Pons (tissue), 1 donor: ENCODE measurements around the gene SENP2.
A peak's percentile ranks its signal among the peaks of the same experiment; 100 is the strongest.
"Not testable (repeated sequence)": the region's sequence is repeated elsewhere in the genome, so short reads cannot be mapped to it uniquely, and the experiment has no call there.

Experiments
- DNase-seq: peaks from one replicate; pipeline ENCODE4 v3.0.0-alpha.2; 2016; ENCODE audit warnings: low spot score

The SENP2 gene

DNA sequence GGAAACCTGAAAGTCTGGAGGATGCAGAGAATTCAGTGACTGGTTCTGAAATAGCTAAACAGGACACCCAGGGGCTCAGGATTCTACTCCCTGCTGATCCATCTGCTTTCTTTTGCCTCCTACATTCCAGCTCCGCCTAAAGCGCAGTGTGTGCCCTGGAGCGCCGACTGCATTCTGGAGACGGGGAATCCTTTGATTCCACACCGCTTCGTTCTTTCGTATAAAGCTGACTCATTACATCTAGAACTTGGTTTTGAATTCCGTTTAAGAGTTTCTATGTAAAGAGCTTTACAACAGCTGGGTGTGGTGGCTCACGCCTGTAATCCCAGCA is 61.8 kb downstream of the SENP2 start:
- DNase-seq: no peak

- DNase-seq: no peak
Observed at GRCh38 chr3:185648396-185648795, 62.3 kb downstream of the SENP2 start.

- no peak for DNase-seq
Observed at GRCh38 chr3:185649414-185649813, 63.3 kb downstream of the SENP2 start.

DNA sequence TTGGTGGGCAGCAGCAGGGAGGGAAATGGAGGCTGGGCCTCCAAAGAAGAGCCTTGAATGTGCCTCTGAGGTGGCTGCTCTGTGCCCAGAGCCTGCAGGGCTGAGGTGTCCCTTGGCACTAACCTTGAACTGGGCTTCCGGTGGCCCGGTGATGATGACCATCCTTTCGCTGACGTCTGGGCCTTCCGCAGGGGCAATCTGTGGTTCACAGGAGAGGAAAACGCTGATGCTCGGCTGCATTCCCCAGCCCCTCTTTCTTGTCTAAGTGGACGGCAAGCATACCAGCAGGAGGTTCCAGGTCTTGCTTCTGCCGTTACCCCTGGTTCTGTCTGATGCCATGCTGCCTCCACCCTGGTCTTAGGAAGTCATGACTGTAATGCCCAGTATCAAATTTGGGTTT is 65.9 kb downstream of the SENP2 start:
- no peak for DNase-seq

DNA sequence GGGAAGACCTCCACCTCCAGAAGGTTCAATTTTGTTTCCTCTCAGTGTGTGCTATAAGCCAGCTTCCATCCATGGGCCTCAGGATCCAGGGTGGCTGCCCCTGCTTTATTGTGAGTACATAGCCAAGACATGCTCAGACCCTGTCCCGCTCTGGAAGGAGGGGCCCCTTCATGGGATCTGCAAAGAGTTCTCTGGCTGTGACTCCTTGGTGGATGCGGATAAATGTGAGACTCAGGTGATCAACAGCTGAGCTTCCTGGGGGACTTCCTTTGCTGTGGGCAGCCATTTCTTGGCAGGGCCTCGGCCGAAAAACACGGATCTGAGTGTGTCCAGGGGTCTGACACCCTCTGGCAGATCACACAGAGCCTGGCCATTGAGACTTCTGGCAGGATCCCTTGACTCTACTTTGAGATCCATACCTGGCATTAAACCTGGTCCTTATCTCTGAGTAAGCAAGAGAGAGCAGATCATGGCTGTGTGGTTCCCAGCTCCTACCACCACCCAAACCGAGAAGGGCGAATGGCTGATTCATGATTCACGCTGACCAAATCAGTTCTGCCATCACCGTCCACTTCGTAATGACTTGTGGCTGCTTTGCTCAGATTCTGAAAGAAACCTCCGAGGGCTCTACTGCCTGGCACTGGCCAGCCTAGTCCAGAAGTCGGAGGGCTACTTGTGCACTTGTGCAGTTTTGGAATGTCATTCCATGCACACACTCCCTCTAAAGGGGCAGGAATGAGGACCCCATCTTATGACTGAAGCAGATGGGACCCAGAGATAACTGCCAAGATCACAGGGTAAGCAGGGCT is 68.1 kb downstream of the SENP2 start:
- no peak for DNase-seq

GRCh38 chr3:185654758-185655145 is 68.7 kb downstream of the SENP2 start:
- no peak for DNase-seq

DNA sequence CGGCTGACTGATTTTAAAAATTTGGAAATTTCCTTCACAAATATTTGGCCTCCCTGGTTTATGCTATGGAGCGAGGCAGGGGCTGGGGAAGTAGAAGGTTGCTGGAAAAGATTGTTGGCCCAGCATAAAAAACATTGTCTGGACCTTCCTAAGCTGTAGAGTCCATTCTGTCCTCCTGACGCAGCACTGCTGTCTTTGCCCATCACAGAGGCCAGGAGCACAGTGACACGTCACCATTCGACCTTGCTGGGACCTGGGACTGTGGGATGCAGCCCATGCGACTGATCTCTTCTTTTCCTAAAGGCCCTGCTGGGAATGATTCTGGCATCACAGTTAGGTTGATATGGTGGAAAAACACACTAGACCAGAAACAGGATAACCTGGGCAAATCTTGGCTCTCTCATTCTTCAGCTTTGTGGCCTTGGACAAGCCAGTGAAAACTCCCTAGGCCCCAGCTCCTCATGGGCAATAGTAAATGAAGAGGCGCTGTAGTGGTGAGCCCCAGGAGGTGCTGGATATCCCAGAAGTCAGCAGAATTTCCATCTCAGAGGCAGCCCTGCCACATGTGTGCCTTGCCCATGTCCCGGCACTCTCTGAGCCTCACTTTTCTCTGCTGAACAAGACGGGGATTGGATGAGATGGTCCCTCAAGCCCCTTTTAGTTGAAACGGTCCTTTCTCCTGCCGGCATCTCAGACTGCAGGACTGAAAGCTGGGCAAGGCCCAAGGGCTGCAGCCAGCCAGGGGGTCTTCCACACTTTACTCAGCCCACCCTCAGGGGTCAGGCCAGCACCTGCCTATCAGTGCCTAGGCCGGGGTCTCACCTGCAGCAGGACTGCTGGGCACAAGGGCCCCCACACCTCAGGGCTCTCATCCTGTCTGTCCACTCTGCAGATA is 69.6 kb downstream of the SENP2 start:
- no peak for DNase-seq

- peak; percentile 67 for DNase-seq
Observed at GRCh38 chr3:185656321-185656840, 70.3 kb downstream of the SENP2 start.

DNA sequence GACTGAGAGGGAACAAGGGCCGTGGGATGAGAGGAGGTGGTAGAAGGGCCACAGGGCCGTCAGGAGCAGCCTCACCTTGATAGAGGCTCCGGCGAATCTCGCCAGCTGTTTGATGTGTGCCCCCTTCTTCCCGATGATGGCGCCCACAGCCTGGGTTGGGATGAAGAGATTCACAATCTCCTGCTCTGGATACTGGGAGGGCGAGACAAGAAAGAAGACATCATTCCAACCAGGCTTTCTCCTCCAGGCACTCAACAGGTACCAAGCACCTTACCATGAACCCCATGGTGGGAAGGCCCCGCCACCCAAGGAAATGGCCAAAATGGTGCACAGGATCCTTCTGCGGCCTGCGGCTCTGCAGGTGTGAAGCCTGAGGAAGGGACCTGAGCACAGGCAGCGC is 71.1 kb downstream of the SENP2 start:
- no peak for DNase-seq

DNA sequence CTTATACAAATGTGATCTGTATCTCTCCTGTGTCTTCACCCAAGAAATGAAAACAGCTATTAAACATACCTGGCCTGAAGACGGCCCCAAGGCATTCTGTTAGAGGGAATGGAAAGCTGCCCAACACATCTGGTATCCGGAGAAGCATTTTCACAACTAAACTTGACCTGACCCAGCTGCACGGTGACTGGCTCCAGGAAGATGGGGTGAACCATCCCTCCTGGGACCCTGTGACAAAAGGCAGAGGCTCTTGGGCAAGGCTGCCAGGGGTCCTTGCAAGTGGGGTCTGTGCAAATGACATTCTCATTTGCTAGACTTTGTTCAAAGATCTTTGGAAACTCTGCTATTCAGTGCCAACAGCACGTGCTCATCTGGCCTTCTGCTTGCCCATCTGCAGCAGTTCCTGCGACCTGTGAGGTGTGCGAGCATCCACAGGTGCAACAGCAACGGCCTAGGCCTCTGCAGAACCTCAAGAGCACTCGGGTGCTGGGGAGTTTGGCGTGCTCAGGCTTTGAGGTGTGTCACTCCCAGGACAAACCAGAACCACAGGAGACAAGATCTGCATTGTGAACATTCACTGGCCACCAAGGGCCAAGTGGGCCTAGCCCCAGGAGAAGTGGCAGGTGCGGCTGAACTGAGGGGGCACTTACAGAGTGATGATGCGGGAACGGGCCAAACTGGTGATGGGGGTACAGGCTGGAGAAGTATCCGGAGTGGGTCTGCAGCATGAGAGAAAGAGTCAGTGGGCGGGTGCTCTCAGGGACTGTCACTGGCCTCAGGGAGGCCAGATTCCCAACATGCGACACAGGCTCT is 71.8 kb downstream of the SENP2 start:
- no peak for DNase-seq

GRCh38 chr3:185658504-185658912 is 72.4 kb downstream of the SENP2 start:
- no peak for DNase-seq

- DNase-seq: no peak
Observed at GRCh38 chr3:185658943-185659342, 72.8 kb downstream of the SENP2 start.

- DNase-seq: peak; percentile 81
Observed at GRCh38 chr3:185659942-185660921, 74.1 kb downstream of the SENP2 start.

DNA sequence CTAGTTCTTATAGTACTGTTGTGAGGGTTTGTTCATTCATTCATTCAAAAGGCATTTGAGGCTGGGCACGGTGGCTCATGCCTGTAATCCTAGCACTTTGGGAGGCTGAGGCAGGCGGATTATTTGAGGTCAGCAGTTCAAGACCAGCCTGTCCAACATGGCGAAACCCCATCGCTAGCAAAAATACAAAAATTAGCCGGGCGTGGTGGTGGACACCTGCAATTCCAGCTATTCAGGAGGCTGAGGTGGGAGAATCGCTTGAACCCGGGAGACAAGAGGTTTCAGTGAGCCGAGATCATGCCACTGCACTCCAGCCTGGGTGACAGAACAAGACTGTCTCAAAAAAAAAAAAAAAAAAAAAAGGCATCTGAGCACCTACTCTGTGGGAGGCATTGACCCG is 75.2 kb downstream of the SENP2 start:
- not testable (repeated sequence) for DNase-seq

DNA sequence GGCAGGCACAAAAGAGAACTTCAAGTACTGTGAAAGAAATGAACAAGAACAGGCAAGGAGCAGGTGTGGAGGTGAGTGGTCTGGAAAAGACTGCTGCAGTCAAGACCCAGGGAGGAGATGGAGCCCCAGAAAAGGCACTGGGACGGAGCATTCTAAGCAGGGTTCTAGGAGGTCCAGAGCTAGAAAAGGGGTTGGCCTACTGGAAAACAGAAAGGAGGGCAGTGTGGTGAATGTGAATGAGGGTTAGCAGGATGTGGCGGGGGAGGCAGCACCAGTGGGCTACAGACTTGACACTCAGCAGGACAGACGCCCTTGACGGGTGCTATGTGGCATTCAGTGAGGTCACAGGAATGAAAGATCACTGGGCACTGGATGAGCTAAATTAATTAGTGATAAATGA is 75.7 kb downstream of the SENP2 start:
- DNase-seq: no peak

DNA sequence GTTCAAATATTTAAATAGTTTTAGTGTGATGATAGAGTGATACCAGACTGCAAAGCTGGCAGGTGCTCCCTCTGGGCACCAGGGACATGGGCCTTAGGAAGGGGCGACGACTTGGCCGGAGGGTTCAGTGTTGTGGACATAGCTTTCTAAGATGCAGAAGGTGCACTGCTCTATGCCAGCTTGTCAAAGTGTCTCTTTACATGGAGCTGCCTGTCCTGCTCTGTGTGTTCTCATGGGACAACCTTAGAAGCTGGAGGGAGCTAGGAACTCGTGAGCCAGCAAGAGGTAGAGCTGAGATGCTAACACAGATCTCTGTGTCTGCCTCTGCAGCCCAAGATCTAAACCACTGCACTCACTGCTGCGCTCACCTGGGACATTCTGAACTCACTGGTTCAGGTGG is 77.8 kb downstream of the SENP2 start:
- DNase-seq: no peak

DNA sequence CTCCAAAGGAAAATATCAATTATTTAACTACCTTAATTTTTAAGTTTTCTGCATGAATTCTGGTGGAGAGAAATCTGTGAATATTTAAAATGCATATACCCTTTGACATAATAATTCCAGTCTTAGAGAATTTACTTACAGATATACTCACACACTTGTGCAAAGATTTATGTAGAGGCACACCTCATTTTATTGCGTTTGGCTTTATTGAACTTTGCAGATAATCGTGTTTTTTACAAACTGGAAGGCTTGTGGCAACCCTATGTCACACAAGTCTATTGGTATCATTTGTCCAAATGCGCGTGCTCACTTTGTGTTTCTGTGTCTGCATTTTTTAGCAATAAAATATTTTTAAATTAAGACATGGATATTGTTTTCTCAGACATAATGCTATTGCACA is 81.5 kb downstream of the SENP2 start:
- no peak for DNase-seq

DNA sequence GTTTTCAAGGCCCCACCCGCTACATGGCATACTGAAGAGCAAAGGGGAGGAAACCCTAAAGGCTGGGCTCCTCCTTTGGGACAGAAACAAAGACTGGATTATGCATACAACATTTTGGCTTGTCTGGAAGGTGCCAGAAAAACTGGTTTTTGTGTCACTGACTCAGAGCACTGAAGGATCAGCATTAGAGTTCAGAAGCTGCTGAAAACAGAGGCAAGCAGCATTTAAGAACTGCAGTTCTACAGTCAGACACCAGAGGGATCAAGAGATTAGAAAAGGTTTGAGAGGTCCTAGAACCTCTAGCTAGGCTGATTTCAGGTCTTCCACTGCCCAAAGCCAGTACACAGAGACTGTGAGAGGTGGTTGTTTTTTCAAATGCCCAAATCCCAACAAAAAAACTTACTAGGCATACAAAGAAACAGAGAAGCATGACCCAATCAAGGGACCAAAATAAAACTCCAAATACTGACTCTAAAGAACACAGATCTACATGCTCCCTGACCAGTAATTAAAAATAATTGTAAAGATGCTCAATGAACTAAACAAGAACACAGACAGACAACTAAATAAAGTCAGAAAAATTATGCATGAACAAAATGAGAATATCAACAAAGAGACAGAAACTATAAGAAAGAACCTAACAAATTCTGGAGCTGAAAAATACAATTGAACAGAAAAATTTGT is 91.2 kb downstream of the SENP2 start:
- DNase-seq: peak; percentile 11

GRCh38 chr3:185678027-185678426 is 91.9 kb downstream of the SENP2 start:
- no peak for DNase-seq

DNA sequence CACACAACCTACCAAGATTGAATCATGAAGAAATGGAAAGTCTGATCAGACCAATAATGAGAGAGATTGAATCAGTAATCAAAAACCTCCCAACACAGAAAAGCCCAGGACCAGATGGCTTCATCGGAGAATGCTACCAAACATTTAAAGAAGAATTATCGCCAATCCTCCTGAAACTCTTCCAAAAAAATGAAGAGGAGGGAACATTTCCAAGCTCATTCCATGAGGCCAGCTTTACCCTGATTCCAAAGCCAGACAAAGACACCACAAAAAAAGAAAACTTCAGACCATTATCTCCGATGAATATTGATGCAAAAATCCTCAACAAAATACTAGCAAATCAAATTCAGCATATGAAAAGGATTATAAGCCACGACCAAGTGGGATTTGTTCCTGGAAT is 94.1 kb downstream of the SENP2 start:
- no peak for DNase-seq
